Astrocyte (in vitro differentiated cells and primary cell): ENCODE measurements around the gene GPBP1.

Experiments used
- EZH2 ChIP-seq: IDR thresholded peaks from 2 replicates; pipeline ENCODE4 v1.6.1; 2012; ENCODE audit warnings: mild to moderate bottlenecking, low read length, inconsistent platforms; ENCODE audit not compliant: insufficient read depth
- TF ChIP-seq, protein P1 (sequence below): IDR thresholded peaks from 2 replicates; pipeline ENCODE4 v1.5.1; 2011; ENCODE audit warnings: low read depth, mild to moderate bottlenecking, inconsistent platforms, low read length, moderate library complexity; ENCODE audit not compliant: insufficient read depth

- TF ChIP-seq EZH2 = no peak
- TF ChIP-seq, protein P1, sequence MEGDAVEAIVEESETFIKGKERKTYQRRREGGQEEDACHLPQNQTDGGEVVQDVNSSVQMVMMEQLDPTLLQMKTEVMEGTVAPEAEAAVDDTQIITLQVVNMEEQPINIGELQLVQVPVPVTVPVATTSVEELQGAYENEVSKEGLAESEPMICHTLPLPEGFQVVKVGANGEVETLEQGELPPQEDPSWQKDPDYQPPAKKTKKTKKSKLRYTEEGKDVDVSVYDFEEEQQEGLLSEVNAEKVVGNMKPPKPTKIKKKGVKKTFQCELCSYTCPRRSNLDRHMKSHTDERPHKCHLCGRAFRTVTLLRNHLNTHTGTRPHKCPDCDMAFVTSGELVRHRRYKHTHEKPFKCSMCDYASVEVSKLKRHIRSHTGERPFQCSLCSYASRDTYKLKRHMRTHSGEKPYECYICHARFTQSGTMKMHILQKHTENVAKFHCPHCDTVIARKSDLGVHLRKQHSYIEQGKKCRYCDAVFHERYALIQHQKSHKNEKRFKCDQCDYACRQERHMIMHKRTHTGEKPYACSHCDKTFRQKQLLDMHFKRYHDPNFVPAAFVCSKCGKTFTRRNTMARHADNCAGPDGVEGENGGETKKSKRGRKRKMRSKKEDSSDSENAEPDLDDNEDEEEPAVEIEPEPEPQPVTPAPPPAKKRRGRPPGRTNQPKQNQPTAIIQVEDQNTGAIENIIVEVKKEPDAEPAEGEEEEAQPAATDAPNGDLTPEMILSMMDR = no peak
These were observed 88.7 kb downstream of the GPBP1 start for GRCh38 chr5:57262541-57262940.
